Upper lobe of left lung (tissue), 4 donors: ENCODE data around the gene DUT.

Experiments
- CTCF ChIP-seq, 6 experiments: fragments of 450-650 bp in 4 of 6; fragments of 200-600 bp in 2 of 6; sonication (generic) in 2 of 6; IDR thresholded peaks; one replicate each; pipeline ENCODE4 v1.5.1; 2016 to 2019; ENCODE audit warnings: antibody characterized with exemption in 6 of 6
- EP300 ChIP-seq, 4 donors: sonication (generic); formaldehyde crosslinking; IDR thresholded peaks; one replicate each; pipeline ENCODE4 v1.5.1; 2017; ENCODE audit warnings: antibody characterized with exemption in 4 of 4, control low read depth in 2 of 4
- POLR2A ChIP-seq, 4 donors: fragments of 450-650 bp; IDR thresholded peaks; one replicate each; pipeline ENCODE4 v1.5.1; 2016 to 2017; ENCODE audit warnings: antibody characterized with exemption in 4 of 4, mild to moderate bottlenecking in 2 of 4
- POLR2AphosphoS5 ChIP-seq, 2 donors: sonication (generic); formaldehyde crosslinking; IDR thresholded peaks; one replicate each; pipeline ENCODE4 v1.5.1; 2017; ENCODE audit warnings: antibody characterized with exemption in 2 of 2

- TF ChIP-seq EP300 (IDR thresholded peaks at IDR 0.05) (no peak), CTCF (IDR thresholded peaks at IDR 0.05) (no peak), POLR2A (IDR thresholded peaks at IDR 0.05) (no peak), POLR2AphosphoS5 (IDR thresholded peaks at IDR 0.05) (no peak)
These were observed 35.5 kb downstream of the DUT start for GRCh38 chr15:48366584-48367312.
